NCI-H2171 treated with DMSO at 0.1 percent for 48 hours (cell line): ENCODE results near the gene HMCN1.
"Not testable (repeated sequence)": the region's sequence is repeated elsewhere in the genome, so short reads cannot be mapped to it uniquely, and the experiment has no call there.

ENCODE experiments used
- DNase-seq: peaks from one replicate; lab custom pipeline; 2025; lab: John Stamatoyannopoulos, UW

HMCN1 gene

GRCh38 chr1:185853739-185854138 is 119.5 kb downstream of the HMCN1 start:
- no peak for DNase-seq

GRCh38 chr1:185856482-185856881 is 122.3 kb downstream of the HMCN1 start:
- DNase-seq, result no peak

- DNase-seq, result no peak
Measured at GRCh38 chr1:185857442-185857841, 123.3 kb downstream of the HMCN1 start.

GRCh38 chr1:185860311-185860710 is 126.1 kb downstream of the HMCN1 start:
- DNase-seq, result no peak

GRCh38 chr1:185860859-185861258 is 126.7 kb downstream of the HMCN1 start:
- no peak for DNase-seq

- no peak for DNase-seq
Measured at GRCh38 chr1:185861630-185862029, 127.4 kb downstream of the HMCN1 start.

- no peak for DNase-seq
Measured at GRCh38 chr1:185862235-185862634, 128.0 kb downstream of the HMCN1 start.

GRCh38 chr1:185864331-185864730 is 130.1 kb downstream of the HMCN1 start:
- DNase-seq, result no peak

- no peak for DNase-seq
Measured at GRCh38 chr1:185864889-185865517, 130.8 kb downstream of the HMCN1 start.

- DNase-seq, result peak; percentile 5
Measured at GRCh38 chr1:185869590-185869989, 135.4 kb downstream of the HMCN1 start.

- no peak for DNase-seq
Measured at GRCh38 chr1:185871627-185872150, 137.5 kb downstream of the HMCN1 start.

- no peak for DNase-seq
Measured at GRCh38 chr1:185874246-185874645, 140.1 kb downstream of the HMCN1 start.

- DNase-seq, result no peak
Measured at GRCh38 chr1:185880330-185880729, 146.1 kb downstream of the HMCN1 start.

- peak; percentile 94 for DNase-seq
Measured at GRCh38 chr1:185880779-185881333, 146.7 kb downstream of the HMCN1 start.

- DNase-seq, result no peak
Measured at GRCh38 chr1:185886046-185886445, 151.9 kb downstream of the HMCN1 start.

GRCh38 chr1:185886671-185887070 is 152.5 kb downstream of the HMCN1 start:
- no peak for DNase-seq

- DNase-seq, result not testable (repeated sequence)
Measured at GRCh38 chr1:185892831-185893403, 158.7 kb downstream of the HMCN1 start.

GRCh38 chr1:185894791-185895190 is 160.6 kb downstream of the HMCN1 start:
- DNase-seq, result no peak

GRCh38 chr1:185895208-185895900 is 161.2 kb downstream of the HMCN1 start:
- no peak for DNase-seq

- DNase-seq, result no peak
Measured at GRCh38 chr1:185896863-185897262, 162.7 kb downstream of the HMCN1 start.

GRCh38 chr1:185906186-185906585 is 172.0 kb downstream of the HMCN1 start:
- DNase-seq, result no peak

- DNase-seq, result no peak
Measured at GRCh38 chr1:185907246-185907645, 173.1 kb downstream of the HMCN1 start.

GRCh38 chr1:185911978-185912377 is 177.8 kb downstream of the HMCN1 start:
- DNase-seq, result no peak
